ENCODE data around the gene DHRSX.
"Not testable (repeated sequence)": the region's sequence is repeated elsewhere in the genome, so short reads cannot be mapped to it uniquely, and the experiment has no call there.

Gene DHRSX

GRCh38 chrX:2495595-2495994 lies 5.2 kb downstream of the DHRSX start:
- no peak for DNase-seq

GRCh38 chrX:2492531-2493218 lies 8.1 kb downstream of the DHRSX start:
- DNase-seq = no peak

- no peak for DNase-seq
These were observed 10.1 kb downstream of the DHRSX start for GRCh38 chrX:2490634-2491033.

- no peak for DNase-seq
These were observed 11.0 kb downstream of the DHRSX start for GRCh38 chrX:2489446-2490445.

- DNase-seq = no peak
These were observed 12.0 kb downstream of the DHRSX start for GRCh38 chrX:2488621-2489285.

GRCh38 chrX:2487366-2487765 lies 13.4 kb downstream of the DHRSX start:
- no peak for DNase-seq

- no peak for DNase-seq
These were observed 14.2 kb downstream of the DHRSX start for GRCh38 chrX:2486476-2487133.

- no peak for DNase-seq
These were observed 14.9 kb downstream of the DHRSX start for GRCh38 chrX:2485789-2486345.

- no peak for DNase-seq
These were observed 15.8 kb downstream of the DHRSX start for GRCh38 chrX:2484721-2485648.

- DNase-seq = no peak
These were observed 16.5 kb downstream of the DHRSX start for GRCh38 chrX:2484256-2484655.

- no peak for DNase-seq
These were observed 17.2 kb downstream of the DHRSX start for GRCh38 chrX:2483398-2484060.

GRCh38 chrX:2481597-2481996 lies 19.2 kb downstream of the DHRSX start:
- not testable (repeated sequence) for DNase-seq

- DNase-seq = not testable (repeated sequence)
These were observed 20.8 kb downstream of the DHRSX start for GRCh38 chrX:2479982-2480381.

GRCh38 chrX:2479420-2479780 lies 21.4 kb downstream of the DHRSX start:
- no peak for DNase-seq

GRCh38 chrX:2478546-2479419 lies 22.0 kb downstream of the DHRSX start:
- DNase-seq = no peak

GRCh38 chrX:2477313-2477712 lies 23.5 kb downstream of the DHRSX start:
- DNase-seq = not testable (repeated sequence)

GRCh38 chrX:2474963-2475726 lies 25.6 kb downstream of the DHRSX start:
- DNase-seq = no peak

GRCh38 chrX:2474280-2474962 lies 26.4 kb downstream of the DHRSX start:
- no peak for DNase-seq

All from stimulated activated CD4-positive, alpha-beta T cell treated with anti-CD3 and anti-CD28 coated beads, Interleukin-2, amount 100 ng/mL, for 48 hours (primary cell).